Measurements from ENCODE around the gene SORCS2.

SORCS2 gene

DNA sequence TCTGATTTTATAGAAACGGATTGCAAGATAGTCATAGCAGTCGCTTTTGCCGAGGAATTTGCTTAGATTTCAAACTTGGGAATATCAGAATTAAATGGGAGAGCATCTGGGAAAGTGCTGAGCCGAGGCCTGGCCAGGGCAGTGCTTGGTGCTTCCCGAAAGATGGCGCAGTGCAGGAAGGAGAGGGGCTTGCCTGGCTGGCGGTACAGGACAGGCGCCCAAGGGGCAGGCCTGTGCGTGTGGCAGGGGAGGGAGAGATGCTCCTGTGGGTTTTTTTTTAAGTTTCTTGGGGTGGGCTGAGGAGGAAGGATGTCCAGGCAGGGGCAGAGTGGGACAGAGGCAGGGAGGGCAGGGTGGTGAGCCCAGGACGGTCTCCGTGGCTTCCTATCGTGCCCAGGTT, 506.2 kb downstream of the SORCS2 start:
- H3K36me3 ChIP-seq (ENCODE audit: insufficient read depth, low read length) = no peaks in the 10 kb centered on the region
- no peaks in the 10 kb centered on the region for H3K9me3 ChIP-seq (ENCODE audit: low read length)
- H3K4me3 ChIP-seq (ENCODE audit: low read depth, low read length, poor library complexity, severe bottlenecking) = no peak overlapping the region
- H3K79me2 ChIP-seq (ENCODE audit: insufficient read depth, low read length) = no peaks in the 10 kb centered on the region
- TF ChIP-seq, protein P1, sequence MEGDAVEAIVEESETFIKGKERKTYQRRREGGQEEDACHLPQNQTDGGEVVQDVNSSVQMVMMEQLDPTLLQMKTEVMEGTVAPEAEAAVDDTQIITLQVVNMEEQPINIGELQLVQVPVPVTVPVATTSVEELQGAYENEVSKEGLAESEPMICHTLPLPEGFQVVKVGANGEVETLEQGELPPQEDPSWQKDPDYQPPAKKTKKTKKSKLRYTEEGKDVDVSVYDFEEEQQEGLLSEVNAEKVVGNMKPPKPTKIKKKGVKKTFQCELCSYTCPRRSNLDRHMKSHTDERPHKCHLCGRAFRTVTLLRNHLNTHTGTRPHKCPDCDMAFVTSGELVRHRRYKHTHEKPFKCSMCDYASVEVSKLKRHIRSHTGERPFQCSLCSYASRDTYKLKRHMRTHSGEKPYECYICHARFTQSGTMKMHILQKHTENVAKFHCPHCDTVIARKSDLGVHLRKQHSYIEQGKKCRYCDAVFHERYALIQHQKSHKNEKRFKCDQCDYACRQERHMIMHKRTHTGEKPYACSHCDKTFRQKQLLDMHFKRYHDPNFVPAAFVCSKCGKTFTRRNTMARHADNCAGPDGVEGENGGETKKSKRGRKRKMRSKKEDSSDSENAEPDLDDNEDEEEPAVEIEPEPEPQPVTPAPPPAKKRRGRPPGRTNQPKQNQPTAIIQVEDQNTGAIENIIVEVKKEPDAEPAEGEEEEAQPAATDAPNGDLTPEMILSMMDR (IDR thresholded peaks at IDR 0.05; ENCODE audit: low read length) = no peak
- TF ChIP-seq EZH2 (IDR thresholded peaks at IDR 0.05; ENCODE audit: borderline replicate concordance, low read length) = no peak
- H3K4me1 ChIP-seq (ENCODE audit: insufficient read depth, low read length, severe bottlenecking) = no peaks in the 10 kb centered on the region
- H3F3A ChIP-seq (ENCODE audit: insufficient read depth, low read length) = no peaks in the 10 kb centered on the region
- no peak overlapping the region for H3K4me2 ChIP-seq (ENCODE audit: low read length)
- no peaks in the 10 kb centered on the region for H4K20me1 ChIP-seq (ENCODE audit: insufficient read depth, low read length)
- no peak overlapping the region for H2AFZ ChIP-seq (ENCODE audit: low read length)
- H3K9me2 ChIP-seq (ENCODE audit: low read depth, low read length) = no peaks in the 10 kb centered on the region
- H3K9ac ChIP-seq (ENCODE audit: low read length) = no peak overlapping the region
- H3K27me3 ChIP-seq (ENCODE audit: insufficient read depth, low read length) = no peaks in the 10 kb centered on the region
- no peak overlapping the region for H3K27ac ChIP-seq (ENCODE audit: low read depth, low read length, poor library complexity, severe bottlenecking)

DNA sequence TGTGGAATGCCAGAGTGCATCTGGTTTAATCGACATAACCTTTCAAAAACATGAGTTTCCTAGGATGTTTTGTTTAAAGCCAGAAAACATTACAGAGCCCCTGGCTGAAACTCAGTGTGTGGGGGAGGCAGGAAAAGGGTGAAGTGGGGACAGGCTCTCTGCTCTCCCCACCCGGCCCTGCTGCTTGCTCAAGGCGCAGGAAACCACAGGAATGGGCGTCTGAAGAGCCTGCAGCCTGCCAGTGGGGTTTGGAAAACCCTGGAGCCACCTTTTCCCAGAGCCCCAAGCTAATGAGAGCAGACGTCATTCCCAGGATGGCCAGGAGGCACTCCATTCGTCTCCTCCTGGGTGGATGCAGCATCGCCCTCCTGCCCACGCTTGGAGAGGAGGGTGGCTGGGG, 506.7 kb downstream of the SORCS2 start:
- no peaks in the 10 kb centered on the region for H3K36me3 ChIP-seq (ENCODE audit: insufficient read depth, low read length)
- H3K27me3 ChIP-seq (ENCODE audit: insufficient read depth, low read length) = no peaks in the 10 kb centered on the region
- no peak overlapping the region for H3K4me2 ChIP-seq (ENCODE audit: low read length)
- TF ChIP-seq, protein P1 (IDR thresholded peaks at IDR 0.05; ENCODE audit: low read length) = no peak
- no peak for TF ChIP-seq EZH2 (IDR thresholded peaks at IDR 0.05; ENCODE audit: borderline replicate concordance, low read length)
- no peaks in the 10 kb centered on the region for H3K9me2 ChIP-seq (ENCODE audit: low read depth, low read length)
- H3K79me2 ChIP-seq (ENCODE audit: insufficient read depth, low read length) = no peaks in the 10 kb centered on the region
- no peaks in the 10 kb centered on the region for H3K9me3 ChIP-seq (ENCODE audit: low read length)
- H3F3A ChIP-seq (ENCODE audit: insufficient read depth, low read length) = no peaks in the 10 kb centered on the region
- no peaks in the 10 kb centered on the region for H4K20me1 ChIP-seq (ENCODE audit: insufficient read depth, low read length)
- H3K4me1 ChIP-seq (ENCODE audit: insufficient read depth, low read length, severe bottlenecking) = no peaks in the 10 kb centered on the region
- H3K9ac ChIP-seq (ENCODE audit: low read length) = no peak overlapping the region
- no peak overlapping the region for H3K4me3 ChIP-seq (ENCODE audit: low read depth, low read length, poor library complexity, severe bottlenecking)
- H2AFZ ChIP-seq (ENCODE audit: low read length) = no peak overlapping the region
- H3K27ac ChIP-seq (ENCODE audit: low read depth, low read length, poor library complexity, severe bottlenecking) = no peak overlapping the region

DNA sequence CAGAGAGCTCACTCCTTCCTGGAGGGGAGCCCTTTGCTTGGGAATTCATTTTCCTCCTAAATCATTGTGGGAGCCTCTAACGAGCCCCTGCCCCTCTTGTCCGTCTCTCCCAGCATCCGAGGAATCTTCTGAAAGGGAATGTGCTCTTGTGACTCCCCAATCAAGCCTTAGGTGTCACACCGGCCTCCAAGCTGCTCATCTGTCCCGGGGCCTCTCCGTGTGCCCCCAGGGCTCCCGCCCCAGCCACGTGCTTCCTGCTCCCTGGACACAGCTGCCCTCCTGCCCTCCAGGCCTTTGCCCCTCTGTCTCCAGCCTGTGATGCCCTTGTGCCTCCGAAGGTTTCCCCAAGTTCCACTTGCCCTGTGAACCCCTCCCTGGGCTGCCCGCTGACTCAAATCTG, 507.5 kb downstream of the SORCS2 start:
- TF ChIP-seq EZH2 (IDR thresholded peaks at IDR 0.05; ENCODE audit: borderline replicate concordance, low read length) = no peak
- TF ChIP-seq, protein P1 (IDR thresholded peaks at IDR 0.05; ENCODE audit: low read length) = no peak
- Histone ChIP-seq H3K27me3 (ENCODE audit: insufficient read depth, low read length) (no peaks in the 10 kb centered on the region), H3K4me1 (ENCODE audit: insufficient read depth, low read length, severe bottlenecking) (no peaks in the 10 kb centered on the region)

More for the DNA sequence above, 507.5 kb downstream of the SORCS2 start:
- no peaks in the 10 kb centered on the region for H4K20me1 ChIP-seq (ENCODE audit: insufficient read depth, low read length)
- H2AFZ ChIP-seq (ENCODE audit: low read length) = no peak overlapping the region
- no peaks in the 10 kb centered on the region for H3K36me3 ChIP-seq (ENCODE audit: insufficient read depth, low read length)
- no peak overlapping the region for H3K9ac ChIP-seq (ENCODE audit: low read length)
- H3K27ac ChIP-seq (ENCODE audit: low read depth, low read length, poor library complexity, severe bottlenecking) = no peak overlapping the region
- H3K9me3 ChIP-seq (ENCODE audit: low read length) = no peaks in the 10 kb centered on the region
- H3K9me2 ChIP-seq (ENCODE audit: low read depth, low read length) = no peaks in the 10 kb centered on the region
- H3K4me2 ChIP-seq (ENCODE audit: low read length) = no peak overlapping the region
- no peaks in the 10 kb centered on the region for H3F3A ChIP-seq (ENCODE audit: insufficient read depth, low read length)
- no peaks in the 10 kb centered on the region for H3K79me2 ChIP-seq (ENCODE audit: insufficient read depth, low read length)
- H3K4me3 ChIP-seq (ENCODE audit: low read depth, low read length, poor library complexity, severe bottlenecking) = no peak overlapping the region

All from OCI-LY1 (cell line).